ENCODE measurements around the gene LIN9.

The LIN9 gene

GRCh38 chr1:226351709-226352108, 42.7 kb upstream of the LIN9 start:
- DNase-seq = no peak
- H3K36me3 ChIP-seq = no peaks in the 10 kb centered on the region
- H3K4me3 ChIP-seq (ENCODE audit: low read depth, low read length) = no peak overlapping the region
- H3K27ac ChIP-seq = no peak overlapping the region
- no peaks in the 10 kb centered on the region for H3K27me3 ChIP-seq (ENCODE audit: insufficient read depth, low read depth, severe bottlenecking)
- H3K9me3 ChIP-seq (ENCODE audit: severe bottlenecking) = no peaks in the 10 kb centered on the region
- TF ChIP-seq CTCF (IDR thresholded peaks at IDR 0.05; ENCODE audit: low read depth, low read length) = no peak

- Histone ChIP-seq H3K9me3 (ENCODE audit: severe bottlenecking) (no peaks in the 10 kb centered on the region), H3K4me3 (ENCODE audit: low read depth, low read length) (no peak overlapping the region), H3K27me3 (ENCODE audit: insufficient read depth, low read depth, severe bottlenecking) (no peaks in the 10 kb centered on the region), H3K36me3 (no peaks in the 10 kb centered on the region), H3K27ac (no peak overlapping the region)
- no peak for TF ChIP-seq CTCF (IDR thresholded peaks at IDR 0.05; ENCODE audit: low read depth, low read length)
- DNase-seq = no peak
Observed at GRCh38 chr1:226350519-226350865, 41.5 kb upstream of the LIN9 start.

DNA sequence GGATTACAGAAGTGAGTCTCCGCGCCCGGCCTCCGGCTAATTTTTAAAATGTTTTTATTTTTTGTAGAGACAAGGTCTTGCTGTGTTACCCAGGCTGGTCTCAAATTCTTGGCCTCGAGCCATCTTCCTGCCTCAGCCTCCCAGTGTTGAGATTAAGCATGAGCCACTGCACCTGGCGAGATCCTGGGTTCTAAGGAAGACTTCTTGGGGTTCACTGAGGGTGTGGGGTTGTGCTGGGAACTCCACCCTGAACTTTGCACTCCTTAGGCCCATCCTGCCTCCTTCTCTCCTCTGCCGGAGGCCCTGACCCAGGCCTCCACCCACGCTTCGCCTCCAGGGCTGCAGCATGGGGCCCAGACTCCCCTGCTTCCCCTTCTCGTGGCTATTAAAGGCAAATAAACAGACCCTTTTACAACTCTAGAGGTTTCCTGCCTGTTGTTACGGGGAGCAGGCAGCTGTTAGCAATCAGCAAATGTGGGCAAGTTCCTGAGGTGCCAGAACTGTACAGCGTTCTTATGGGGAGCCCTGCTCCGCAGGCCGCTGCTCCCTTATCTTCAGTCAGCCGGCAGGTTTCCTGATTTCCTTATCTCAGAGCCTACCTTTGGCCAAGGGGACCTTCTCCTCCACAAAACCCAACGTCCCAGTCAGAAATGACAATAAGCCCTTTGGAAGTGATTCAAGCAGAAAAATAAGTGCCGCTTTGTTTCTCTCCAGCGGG, 41.0 kb upstream of the LIN9 start:
- Histone ChIP-seq H3K27me3 (ENCODE audit: insufficient read depth, low read depth, severe bottlenecking) (no peaks in the 10 kb centered on the region), H3K27ac (no peak overlapping the region), H3K9me3 (ENCODE audit: severe bottlenecking) (no peaks in the 10 kb centered on the region), H3K36me3 (no peaks in the 10 kb centered on the region), H3K4me3 (ENCODE audit: low read depth, low read length) (no peak overlapping the region)
- no peak for TF ChIP-seq CTCF (IDR thresholded peaks at IDR 0.05; ENCODE audit: low read depth, low read length)
- no peak for DNase-seq

- no peaks in the 10 kb centered on the region for H3K27me3 ChIP-seq (ENCODE audit: insufficient read depth, low read depth, severe bottlenecking)
- no peaks in the 10 kb centered on the region for H3K36me3 ChIP-seq
- no peak overlapping the region for H3K27ac ChIP-seq
- H3K4me3 ChIP-seq (ENCODE audit: low read depth, low read length) = no peak overlapping the region
- DNase-seq = no peak
- no peak for TF ChIP-seq CTCF (IDR thresholded peaks at IDR 0.05; ENCODE audit: low read depth, low read length)
- no peaks in the 10 kb centered on the region for H3K9me3 ChIP-seq (ENCODE audit: severe bottlenecking)
Observed at GRCh38 chr1:226349081-226349480, 40.1 kb upstream of the LIN9 start.

- Histone ChIP-seq H3K36me3 (no peaks in the 10 kb centered on the region), H3K4me3 (ENCODE audit: low read depth, low read length) (no peak overlapping the region), H3K27ac (no peak overlapping the region), H3K27me3 (ENCODE audit: insufficient read depth, low read depth, severe bottlenecking) (no peaks in the 10 kb centered on the region), H3K9me3 (ENCODE audit: severe bottlenecking) (no peaks in the 10 kb centered on the region)
- DNase-seq = no peak
- no peak for TF ChIP-seq CTCF (IDR thresholded peaks at IDR 0.05; ENCODE audit: low read depth, low read length)
Observed at GRCh38 chr1:226344441-226345259, 35.7 kb upstream of the LIN9 start.
